ENCODE data around the gene LLGL2.
A peak's percentile ranks its signal among the peaks of the same experiment; 100 is the strongest.

The LLGL2 gene

DNA sequence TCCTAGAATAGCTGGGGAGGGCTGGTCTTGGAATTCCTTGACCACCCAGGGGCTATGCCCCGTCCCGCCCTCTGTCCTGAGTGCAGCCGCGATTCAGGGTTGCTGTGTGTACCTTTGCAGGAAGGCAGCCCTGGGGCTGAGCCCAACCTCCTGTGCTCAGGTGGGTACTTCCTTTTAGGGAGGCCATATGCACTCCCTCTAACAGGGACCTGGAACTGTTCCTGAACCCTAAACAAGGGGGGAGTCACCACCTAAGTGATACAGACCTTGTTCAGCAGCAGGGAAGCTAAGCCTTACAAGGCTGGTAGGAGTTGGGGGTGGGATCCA lies 24.6 kb downstream of the LLGL2 start:
- DNase-seq (ENCODE audit: low read depth) = no peak

DNA sequence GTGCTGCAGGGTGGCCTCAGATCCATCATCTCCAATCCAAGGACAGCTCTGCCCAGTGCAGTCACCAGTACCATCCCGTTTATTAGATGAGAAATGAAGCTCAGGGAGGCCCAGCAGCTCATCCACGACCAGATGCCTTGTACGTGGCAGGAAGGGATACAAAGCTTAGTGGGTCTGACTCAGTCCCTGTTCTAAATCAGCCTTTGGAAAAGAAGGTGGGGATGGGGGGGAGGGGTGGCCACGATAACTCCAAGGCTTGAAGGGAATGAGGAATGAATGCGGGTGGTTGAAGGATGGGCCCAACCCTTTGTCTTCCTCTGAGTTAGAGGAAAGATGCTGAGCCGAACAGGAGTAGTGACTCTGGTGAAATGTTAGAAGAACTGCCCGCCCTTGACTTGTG lies 25.8 kb downstream of the LLGL2 start:
- DNase-seq (ENCODE audit: low read depth) = no peak

DNA sequence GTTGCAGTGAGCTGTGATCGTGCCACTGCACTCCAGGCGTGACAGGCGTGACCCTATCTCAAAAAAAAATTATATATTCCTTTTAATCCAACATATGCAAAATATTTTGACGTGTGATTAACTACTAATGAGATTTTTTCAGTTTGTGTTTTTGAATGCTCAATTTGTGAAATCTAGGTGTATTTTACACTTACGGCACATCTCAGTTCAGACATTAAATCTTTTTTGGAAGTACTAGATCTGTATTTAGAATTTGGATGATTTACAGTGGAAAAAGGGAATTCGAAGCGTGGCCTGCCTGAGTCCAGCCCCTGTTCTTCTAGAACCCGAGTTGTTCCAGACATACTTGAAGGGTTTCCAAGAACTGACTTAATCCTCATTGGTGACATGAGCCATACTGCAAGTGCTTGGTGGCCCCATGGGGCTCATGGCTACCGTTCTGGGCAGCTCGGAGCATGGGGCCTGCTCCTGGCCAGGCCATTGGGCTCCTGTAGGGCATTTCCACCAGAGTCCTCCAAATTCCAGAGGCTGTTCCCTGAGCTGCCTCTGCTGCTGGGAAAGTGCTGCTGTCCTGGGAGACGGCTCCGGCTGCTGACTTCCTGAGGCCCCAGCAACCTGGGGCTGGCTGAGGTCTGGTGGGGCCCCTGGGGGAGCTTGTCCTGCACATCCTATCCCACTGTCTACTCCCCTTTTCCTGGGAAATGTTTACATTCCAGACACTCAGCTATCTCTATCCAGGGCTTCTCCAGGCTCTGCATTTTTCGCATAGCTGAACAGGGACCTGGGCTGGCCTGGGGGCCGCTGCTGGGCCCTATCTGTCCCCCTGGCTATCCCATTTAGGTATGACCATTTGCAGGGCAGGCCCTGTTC lies 27.2 kb downstream of the LLGL2 start:
- no peak for DNase-seq (ENCODE audit: low read depth)

DNA sequence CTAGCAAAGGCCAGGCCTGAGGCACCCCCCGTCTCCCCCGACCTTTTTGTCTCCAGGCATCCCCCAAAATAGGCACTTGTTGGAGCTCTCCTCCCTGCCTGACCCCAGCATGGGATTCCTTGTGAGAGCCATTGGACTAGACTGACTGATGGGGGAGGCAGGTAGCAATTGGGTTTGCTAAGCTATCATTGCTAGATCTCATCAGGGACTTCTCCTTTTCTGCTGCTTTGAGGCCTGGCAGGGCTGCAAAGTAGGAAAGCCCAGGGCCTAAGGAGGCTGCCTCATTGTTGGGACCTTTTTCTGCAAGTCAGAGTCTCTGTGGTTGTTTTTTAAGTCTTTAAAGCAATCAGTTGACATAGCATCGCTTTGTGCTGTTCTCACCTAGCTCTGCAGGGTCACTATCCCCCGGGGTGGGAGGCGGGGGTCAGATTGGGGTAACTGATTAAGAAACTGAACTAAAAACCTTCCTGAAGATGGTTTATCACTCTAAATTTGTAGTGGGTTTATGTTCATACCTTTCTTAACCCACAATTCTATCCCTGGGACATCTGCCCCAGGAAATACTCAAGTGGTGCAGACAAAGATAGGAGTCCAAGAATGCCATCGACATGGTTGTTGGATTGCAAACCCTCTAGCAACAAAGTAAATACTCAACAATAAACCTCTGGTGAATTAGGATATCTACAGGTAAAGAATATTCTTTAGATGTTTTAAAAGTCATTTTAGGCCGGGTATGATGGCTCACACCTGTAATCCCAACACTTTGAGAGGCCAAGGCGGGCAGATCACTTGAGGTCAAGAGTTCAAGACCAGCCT lies 28.0 kb downstream of the LLGL2 start:
- DNase-seq (ENCODE audit: low read depth) = no peak

DNA sequence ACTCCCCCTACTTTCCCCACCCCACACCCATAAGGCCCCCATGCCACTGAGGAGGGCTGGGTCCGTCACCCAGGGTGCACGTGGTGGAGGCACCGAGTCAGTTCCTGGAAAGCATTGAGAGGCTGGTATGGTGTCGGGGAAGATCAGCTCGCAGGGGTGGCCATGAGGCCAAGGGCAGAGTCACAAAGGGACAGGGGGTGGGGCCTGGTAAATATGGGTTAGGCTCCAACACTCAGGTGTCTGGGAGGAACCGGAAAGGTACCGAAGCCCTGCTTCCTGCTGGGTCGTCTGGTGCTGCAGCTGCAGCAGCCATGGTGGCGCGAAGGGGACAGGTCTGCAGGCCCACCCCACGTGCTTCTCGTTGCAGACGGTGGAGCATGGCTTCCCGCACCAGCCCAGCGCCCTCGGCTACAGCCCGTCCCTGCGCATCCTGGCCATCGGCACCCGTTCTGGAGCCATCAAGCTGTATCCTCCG lies 30.2 kb downstream of the LLGL2 start:
- no peak for DNase-seq (ENCODE audit: low read depth)

DNA sequence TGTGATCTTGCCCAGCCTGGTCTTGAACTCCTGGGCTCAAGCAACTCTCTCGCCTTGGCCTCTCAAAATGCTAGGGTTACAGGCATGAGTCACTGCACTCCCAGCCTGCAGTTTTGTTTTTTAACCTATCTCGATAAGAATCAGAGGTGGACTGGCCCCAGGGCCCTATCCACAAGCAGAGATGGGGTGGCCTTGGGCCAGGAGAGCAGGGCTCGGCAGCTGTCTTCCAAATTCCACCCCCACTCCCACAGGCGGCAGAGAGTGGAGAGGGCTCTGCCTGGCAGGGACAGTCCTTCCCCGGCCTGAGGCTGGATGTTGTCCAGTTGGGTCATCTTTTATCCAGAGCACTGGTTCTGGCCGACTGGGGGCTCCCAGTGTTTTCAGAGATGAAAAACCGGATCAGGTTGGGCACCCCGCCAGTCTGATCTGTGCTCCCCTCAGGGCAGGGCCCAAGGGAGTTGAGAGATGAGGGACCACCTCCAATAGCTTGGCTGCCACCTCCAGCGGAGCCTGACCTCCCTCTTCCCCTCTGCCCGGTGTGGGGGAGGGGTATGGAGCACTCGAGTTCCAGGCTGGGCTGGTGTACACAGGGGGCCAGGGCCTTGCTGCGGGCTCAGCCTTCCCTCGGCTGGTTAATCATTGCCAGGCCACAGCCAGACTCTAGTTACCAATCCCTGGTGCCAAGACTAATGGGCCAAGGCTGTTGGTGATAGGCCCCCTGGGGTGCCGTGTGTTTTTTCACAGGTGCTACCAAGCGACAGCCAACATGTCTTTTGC lies 31.8 kb downstream of the LLGL2 start:
- DNase-seq (ENCODE audit: low read depth) = no peak

DNA sequence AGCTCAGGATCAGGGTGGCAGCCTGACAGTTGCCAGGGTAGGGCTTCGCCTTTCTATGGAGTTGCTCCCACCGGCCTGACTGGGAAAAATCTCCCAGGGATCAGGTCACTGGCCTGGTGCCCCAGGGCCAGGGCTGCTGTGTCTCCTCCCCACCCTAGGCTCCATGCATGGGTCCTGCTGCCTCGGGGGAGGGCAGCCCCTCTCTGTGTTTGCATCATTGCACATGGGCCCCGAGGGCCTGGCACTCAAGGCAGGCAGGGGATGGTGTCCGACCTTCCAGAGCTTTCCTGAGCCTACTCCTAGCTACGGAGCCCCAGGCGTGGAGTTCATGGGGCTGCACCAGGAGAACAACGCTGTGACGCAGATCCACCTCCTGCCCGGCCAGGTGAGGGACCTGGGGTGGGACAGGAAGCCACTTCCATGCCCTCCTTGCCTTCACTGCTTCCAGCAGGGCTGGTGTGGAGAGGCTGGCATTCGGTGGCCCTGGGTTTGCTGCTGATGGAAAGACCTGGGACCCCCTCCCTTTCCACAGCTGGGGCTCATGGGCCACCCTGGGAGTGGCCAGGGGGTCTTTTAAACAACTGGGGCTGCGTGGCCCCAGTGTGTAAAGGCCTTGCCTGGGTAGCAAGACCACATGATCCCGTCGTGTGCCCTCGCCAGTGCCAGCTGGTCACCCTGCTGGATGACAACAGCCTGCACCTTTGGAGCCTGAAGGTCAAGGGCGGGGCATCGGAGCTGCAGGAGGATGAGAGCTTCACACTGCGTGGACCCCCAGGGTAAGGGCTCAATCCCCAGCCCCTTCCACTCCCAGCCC lies 32.6 kb downstream of the LLGL2 start:
- DNase-seq (ENCODE audit: low read depth) = no peak

DNA sequence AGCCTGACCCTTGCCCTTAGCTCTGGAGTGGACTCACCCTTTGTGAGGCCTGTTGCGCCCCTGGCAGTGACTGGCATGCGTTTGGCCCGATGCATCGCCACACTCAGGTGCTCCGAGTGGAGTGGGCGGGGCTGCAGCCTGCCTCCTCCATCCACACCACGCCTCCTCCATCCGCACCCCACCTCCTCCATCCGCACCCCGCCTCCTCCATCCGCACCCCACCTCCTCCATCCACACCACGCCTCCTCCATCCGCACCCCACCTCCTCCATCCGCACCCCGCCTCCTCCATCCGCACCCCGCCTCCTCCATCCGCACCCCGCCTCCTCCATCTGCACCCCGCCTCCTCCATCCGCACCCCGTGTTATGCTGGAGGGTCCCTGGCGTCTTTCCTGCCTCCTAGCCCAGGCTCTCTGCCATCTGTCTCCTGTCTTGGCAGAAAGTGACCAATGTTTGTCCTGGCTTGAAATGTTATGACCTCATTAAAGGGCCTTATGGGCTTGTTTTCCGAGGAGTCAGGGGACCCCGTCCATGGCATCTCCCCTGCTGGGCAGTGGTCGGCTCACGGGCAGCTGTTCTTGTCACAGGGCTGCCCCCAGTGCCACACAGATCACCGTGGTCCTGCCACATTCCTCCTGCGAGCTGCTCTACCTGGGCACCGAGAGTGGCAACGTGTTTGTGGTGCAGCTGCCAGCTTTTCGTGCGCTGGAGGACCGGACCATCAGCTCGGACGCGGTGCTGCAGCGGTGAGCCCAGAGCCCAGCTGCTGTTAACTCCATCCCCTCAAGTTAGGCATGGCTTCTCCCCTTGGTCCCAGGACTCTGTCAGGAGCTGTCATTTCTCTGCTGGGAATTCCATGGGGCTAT lies 33.4 kb downstream of the LLGL2 start:
- no peak for DNase-seq (ENCODE audit: low read depth)

DNA sequence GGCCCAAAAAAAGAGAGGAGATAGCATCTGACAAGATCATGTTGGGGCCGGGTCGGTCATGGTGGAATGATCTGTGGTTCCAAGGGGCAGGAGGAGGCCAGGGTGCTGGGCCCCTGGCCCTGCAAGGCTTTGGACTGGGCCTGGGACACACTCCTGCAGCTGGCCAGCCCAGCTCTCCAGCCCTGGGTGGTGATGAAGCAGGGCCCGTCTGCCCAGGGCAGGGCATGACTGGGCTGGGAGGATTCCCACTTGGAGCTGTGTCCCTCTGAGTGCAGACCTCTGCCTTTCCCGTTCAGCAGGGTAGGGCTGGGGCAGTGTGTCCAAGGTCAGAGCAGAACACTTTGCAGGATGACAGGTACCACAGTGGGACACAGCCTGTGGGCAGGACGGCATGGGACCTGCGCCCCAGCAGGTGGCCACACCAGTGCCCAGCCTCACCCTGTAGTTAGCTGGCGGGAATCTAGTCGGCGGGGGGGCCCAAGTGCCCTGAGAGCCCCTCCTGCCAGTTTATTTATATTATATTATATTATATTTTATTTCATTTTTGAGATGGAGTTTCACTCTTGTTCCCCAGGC lies 34.5 kb downstream of the LLGL2 start:
- no peak for DNase-seq (ENCODE audit: low read depth)

DNA sequence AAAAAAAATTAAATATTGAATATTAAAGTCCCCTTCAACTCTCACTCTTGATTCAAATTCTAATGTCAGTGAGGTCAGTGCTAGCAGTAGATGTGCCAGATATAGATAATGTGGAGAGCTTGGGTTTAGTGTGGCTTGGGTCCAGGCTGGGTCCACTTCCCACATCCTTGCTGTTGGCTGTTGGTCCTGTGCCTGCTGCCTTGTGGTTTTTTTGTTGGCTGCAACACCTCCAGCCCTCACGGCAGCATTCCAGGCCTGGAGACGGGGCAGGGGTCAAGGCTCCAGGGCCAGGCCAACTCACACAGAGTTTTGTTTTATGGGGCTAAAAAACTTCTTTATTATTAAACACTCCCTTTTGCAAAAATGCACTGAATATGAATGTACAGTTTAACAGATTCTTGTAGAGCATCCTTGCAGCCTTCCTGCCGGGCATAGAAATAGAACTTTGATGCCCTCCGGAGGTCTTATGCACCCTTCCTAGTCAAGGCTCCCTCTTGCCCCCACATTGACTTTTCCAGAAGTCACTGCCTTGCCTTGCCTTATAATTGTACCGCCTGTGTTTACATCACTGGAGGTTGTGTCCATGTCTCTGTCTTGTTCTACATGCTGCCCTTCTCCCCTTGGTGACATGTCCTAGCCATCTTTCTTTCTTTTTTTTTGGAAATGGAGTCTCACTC lies 36.6 kb downstream of the LLGL2 start:
- DNase-seq (ENCODE audit: low read depth) = peak; percentile 75

DNA sequence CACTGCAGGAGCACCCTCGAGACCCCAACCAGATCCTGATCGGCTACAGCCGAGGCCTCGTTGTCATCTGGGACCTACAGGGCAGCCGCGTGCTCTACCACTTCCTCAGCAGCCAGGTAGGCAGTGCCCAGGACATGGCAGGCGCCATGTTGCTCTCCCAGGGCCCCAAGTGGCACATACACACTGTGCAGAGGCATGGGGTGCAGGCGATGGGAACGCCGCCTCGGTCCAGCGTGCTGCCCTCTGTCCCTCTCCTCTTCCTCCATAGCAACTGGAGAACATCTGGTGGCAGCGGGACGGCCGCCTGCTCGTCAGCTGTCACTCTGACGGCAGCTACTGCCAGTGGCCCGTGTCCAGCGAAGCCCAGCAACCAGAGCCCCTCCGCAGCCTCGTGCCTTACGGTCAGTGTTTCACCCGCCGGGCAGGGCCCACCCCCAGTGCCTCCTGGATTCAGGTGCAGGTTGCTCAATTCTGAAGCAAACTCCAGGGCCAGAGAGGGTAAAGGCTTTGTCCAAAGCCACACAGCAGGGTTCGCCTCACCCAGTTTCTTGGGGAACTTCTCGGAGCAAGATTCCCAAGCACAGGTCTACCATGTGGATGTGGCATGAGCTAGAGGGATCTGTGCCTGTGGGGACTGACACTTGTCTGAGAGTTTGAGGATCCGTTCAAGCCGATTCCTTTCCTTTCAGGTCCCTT lies 37.7 kb downstream of the LLGL2 start:
- DNase-seq (ENCODE audit: low read depth) = no peak

DNA sequence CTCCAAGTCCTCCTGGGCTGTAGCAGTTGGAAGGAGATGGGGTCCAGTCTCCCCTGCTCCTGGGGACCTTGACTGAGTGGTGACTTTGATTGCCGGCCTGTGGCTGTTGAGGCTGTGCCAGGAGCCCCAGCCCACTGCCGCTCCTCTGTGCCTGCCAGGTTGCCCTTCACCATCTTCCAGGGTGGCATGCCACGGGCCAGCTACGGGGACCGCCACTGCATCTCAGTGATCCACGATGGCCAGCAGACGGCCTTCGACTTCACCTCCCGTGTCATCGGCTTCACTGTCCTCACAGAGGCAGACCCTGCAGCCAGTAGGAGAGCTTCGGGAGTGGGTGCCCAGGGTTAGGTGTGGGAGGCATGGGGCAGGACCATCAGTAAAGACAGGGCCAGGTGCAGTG lies 38.7 kb downstream of the LLGL2 start:
- DNase-seq (ENCODE audit: low read depth) = no peak

DNA sequence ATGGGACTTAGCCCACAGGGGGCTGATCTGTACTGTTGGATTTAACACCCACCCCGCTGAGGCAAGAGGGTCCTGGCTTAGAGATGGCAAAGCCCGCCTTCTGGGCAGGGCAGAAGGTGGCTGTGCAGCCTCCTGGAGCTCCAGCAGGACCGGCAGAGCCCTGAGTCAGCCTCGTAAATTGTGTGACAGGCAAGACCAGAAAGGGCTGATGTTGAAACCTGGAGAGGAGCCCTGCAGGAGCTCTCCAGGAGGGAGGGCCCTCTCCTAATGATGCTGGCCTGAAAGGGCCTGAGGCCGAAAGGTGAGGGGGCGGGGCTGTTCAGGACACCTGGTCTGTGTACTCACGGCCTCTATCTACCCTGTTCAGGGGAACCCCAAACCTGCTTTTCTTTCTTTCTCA lies 39.6 kb downstream of the LLGL2 start:
- peak; percentile 44 for DNase-seq (ENCODE audit: low read depth)

DNA sequence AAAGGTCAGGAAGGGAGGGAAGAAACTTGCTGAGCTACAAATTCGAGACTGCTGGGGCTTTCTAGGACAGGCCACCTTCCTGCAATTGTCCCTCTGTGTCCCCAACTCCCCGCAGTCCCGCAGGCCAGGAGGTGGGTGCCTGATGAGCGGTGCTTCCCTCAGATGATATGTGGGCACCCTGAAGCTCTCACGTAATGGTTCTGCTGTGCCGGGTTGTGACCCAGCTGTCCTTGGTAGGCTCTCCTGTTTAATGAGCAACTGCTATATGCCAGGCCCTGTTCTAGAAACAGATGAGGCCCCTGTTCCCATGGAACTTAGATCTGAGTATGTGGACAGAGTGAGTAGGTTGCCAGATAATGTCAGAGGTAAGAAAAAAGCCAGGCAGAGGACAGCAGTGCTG lies 40.1 kb downstream of the LLGL2 start:
- DNase-seq (ENCODE audit: low read depth) = no peak

DNA sequence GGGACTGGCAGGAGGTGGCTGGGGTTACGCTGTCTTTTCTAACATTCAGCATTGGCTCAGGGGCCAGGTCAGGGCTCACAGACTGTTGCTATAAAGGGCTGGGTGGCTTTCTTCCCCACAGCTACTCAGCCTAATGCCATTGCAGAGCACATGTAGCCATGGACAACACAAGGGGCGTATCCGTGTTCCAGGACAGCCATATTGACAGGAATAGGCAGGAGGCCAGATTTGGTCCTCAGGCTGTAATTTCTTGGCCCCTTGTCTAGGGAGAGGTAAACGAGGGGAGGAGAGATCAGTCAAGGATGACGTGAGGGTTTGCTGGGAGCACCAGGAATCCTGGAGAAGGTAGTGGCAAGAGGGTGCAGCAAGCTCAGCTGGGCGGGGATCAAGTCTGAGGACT lies 40.9 kb downstream of the LLGL2 start:
- no peak for DNase-seq (ENCODE audit: low read depth)

DNA sequence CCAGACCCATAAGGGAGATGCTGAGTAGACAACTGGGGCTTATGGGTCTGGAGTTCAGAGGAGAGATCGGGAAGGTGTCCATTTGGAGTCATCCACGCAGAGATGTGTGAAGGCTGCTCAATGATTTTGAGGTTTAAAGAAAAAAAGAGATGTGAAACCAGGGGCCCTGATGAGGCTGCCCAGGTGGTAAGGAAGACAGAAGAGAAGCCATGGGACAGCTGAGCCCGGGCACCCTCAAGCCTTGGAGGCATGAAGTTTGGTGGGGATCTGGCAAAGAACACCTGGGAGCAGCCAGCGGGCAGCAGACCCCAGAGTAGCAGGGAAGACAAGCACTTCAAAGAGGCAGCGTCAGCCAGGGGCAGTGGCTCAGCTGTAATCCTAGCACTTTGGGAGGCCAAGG lies 41.3 kb downstream of the LLGL2 start:
- no peak for DNase-seq (ENCODE audit: low read depth)

DNA sequence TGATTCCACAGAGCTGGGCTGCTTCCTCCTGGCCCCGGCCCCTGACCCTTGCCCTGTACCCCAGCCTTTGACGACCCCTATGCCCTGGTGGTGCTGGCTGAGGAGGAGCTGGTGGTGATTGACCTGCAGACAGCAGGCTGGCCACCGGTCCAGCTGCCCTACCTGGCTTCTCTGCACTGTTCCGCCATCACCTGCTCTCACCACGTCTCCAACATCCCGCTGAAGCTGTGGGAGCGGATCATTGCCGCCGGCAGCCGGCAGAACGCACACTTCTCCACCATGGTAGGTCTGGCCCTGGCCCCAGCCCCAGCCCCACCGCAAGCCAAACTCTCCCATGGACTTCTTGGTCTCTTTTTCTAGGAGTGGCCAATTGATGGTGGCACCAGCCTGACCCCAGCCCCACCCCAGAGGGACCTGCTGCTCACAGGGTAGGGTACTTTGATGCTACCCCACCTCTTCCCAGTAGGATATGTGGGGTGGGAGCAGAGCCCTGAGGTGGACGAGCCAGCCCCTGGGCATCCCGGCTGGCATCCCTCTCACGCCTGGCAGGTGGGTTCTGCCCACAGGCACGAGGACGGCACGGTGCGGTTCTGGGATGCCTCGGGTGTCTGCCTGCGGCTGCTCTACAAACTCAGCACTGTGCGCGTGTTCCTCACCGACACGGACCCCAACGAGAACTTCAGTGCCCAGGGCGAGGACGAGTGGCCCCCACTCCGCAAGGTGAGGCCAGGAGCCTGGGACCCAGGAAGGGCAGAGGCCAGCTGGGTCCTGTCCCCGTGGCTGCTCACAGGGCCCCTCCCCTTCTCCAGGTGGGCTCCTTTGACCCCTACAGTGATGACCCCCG lies 43.1 kb downstream of the LLGL2 start:
- DNase-seq (ENCODE audit: low read depth) = no peak

DNA sequence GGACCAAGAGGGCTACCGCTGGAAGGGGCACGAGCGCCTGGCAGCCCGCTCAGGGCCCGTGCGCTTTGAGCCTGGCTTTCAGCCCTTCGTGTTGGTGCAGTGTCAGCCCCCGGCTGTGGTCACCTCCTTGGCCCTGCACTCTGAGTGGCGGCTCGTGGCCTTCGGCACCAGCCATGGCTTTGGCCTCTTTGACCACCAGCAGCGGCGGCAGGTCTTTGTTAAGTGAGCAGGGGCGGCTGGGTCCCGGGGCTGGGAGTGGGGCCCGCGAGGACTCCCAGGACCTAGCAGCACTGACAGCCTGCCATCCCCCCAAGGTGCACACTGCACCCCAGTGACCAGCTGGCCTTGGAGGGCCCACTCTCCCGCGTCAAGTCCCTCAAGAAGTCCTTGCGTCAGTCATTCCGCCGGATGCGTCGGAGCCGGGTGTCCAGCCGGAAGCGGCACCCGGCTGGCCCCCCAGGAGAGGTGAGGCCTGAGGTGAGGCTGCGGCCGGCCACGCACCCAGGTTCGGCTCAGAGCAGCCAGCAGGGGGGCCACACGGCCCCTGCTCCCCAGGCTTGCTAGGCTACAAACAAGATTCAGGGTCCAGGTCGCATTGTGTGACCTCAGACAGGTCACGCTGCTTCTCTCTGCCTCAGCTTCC lies 44.7 kb downstream of the LLGL2 start:
- DNase-seq (ENCODE audit: low read depth) = no peak
